Heart left ventricle (tissue), 13 donors: ENCODE results near the gene CEACAM8.

Source experiments
- POLR2A ChIP-seq, 2 donors: fragments of 450-650 bp; IDR thresholded peaks; one replicate each; pipeline ENCODE4 v1.6.1; 2017; ENCODE audit warnings: antibody characterized with exemption in 2 of 2, mild to moderate bottlenecking in 2 of 2, moderate library complexity in 2 of 2
- TF ChIP-seq, protein P1 (sequence below), 12 donors: fragments of 200-600 bp; sonication (generic) in 4 of 12; IDR thresholded peaks; one replicate each; pipeline versions ENCODE4 v1.5.0 to v1.8.0; 2018 to 2022; ENCODE audit warnings: antibody characterized with exemption in 12 of 12, mild to moderate bottlenecking in 5 of 12
- donor health status: ischemic (EF 13 %, LVEDD 7.1; RV severe dilation, severe dysfunction).
- donor health status: DM: no; HTN: yes; CAD: no.
- donor health status: DM: no; HTN: no; CAD: no.
- donor health status: ischemic (EF 25% LVEDD 6.9; RV normal size, moderate dysfunction).
- donor health status: ischemic (EF 25% LVEDD 5.7; RV mildly dilated, moderate dysfunction).
- donor health status: ischemic (EF 35%, LVEDD 5.7; RV mildly dilated, moderate dysfunction).
- donor health status: nonischemic (EF 11% LVEDD 7.7; RV severe dilation, severe dysfunction).
- donor health status: DM: yes; HTN: yes; CAD: no.
- donor health status: PGD.
- donor health status: ischemic (EF 29% LVEDD 5.4; RV normal size, mild dysfunction).
- donor health status: nonischemic (EF 23%, LVEDD 6.1; RV moderate dilation, normal function).

DNA sequence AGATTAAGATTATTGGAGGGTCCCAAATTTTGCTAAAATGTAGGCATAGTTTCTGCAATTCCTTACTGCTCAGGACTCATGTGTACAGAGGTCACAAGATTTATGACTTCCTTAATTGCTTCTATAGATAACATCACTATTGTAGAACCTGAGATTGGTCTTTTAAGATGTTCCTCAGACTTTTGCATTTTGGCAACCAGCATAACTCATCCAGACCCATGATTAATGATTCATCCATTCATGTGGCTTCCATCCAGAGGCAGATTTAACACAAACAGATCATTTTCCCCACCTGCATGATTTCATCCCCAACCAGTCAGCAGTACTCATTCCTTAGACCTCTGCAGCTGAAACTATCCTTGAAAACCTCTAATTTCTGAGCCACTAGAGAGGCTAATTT lies 34.5 kb upstream of the CEACAM8 start:
- TF ChIP-seq, protein P1, sequence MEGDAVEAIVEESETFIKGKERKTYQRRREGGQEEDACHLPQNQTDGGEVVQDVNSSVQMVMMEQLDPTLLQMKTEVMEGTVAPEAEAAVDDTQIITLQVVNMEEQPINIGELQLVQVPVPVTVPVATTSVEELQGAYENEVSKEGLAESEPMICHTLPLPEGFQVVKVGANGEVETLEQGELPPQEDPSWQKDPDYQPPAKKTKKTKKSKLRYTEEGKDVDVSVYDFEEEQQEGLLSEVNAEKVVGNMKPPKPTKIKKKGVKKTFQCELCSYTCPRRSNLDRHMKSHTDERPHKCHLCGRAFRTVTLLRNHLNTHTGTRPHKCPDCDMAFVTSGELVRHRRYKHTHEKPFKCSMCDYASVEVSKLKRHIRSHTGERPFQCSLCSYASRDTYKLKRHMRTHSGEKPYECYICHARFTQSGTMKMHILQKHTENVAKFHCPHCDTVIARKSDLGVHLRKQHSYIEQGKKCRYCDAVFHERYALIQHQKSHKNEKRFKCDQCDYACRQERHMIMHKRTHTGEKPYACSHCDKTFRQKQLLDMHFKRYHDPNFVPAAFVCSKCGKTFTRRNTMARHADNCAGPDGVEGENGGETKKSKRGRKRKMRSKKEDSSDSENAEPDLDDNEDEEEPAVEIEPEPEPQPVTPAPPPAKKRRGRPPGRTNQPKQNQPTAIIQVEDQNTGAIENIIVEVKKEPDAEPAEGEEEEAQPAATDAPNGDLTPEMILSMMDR (IDR thresholded peaks at IDR 0.05): no peak
- TF ChIP-seq POLR2A (IDR thresholded peaks at IDR 0.05): no peak
